Hepatocyte (in vitro differentiated cells): Measurements from ENCODE around the gene ALG2. TPM values are rescaled to one million over a fixed set of nuclear protein-coding genes. Genes with fewer than 3 reads are reported as not detected.
A peak's percentile ranks its signal among the peaks of the same experiment; 100 is the strongest.

Experiments used
- DNase-seq: peaks from one replicate; pipeline ENCODE4 v3.0.0-alpha.2; 2016; ENCODE audit warnings: low spot score
- H2AFZ ChIP-seq: fragments of 200-600 bp; sonication (generic); 2 replicates; pipeline ENCODE4 v1.6.0; 2016; ENCODE audit warnings: antibody characterized with exemption, mild to moderate bottlenecking
- H3K27ac ChIP-seq: fragments of 200-600 bp; sonication (generic); 2 replicates; pipeline ENCODE4 v1.5.1; 2016; ENCODE audit warnings: mild to moderate bottlenecking
- H3K27me3 ChIP-seq: fragments of 200-600 bp; sonication (generic); 2 replicates; pipeline ENCODE4 v1.6.1; 2016
- H3K36me3 ChIP-seq: fragments of 200-600 bp; sonication (generic); replicated peaks from 2 replicates; pipeline ENCODE4 v1.5.1; 2016; ENCODE audit warnings: low read depth; ENCODE audit not compliant: insufficient read depth
- H3K4me1 ChIP-seq: fragments of 200-600 bp; sonication (generic); 2 replicates; pipeline ENCODE4 v1.5.1; 2016; ENCODE audit warnings: mild to moderate bottlenecking, moderate library complexity; ENCODE audit not compliant: insufficient read depth
- H3K4me2 ChIP-seq: fragments of 200-600 bp; sonication (generic); 2 replicates; pipeline ENCODE4 v1.6.0; 2016
- H3K4me3 ChIP-seq: fragments of 200-600 bp; sonication (generic); 2 replicates; pipeline ENCODE4 v1.5.1; 2016; ENCODE audit warnings: mild to moderate bottlenecking
- H3K79me2 ChIP-seq: fragments of 200-600 bp; sonication (generic); 2 replicates; pipeline ENCODE4 v1.6.0; 2017; ENCODE audit warnings: mild to moderate bottlenecking
- H3K9me2 ChIP-seq: fragments of 200-600 bp; sonication (generic); replicated peaks from 2 replicates; pipeline ENCODE4 v1.6.0; 2017; ENCODE audit warnings: mild to moderate bottlenecking; ENCODE audit not compliant: insufficient read depth
- H3K9me3 ChIP-seq: fragments of 200-600 bp; sonication (generic); 2 replicates; pipeline ENCODE4 v1.5.1; 2016; ENCODE audit warnings: low read depth, mild to moderate bottlenecking
- H4K20me1 ChIP-seq: fragments of 200-600 bp; sonication (generic); 2 replicates; pipeline ENCODE4 v1.6.0; 2016; ENCODE audit warnings: mild to moderate bottlenecking; ENCODE audit not compliant: insufficient read depth, poor library complexity, severe bottlenecking
- EZH2 ChIP-seq: fragments of 200-600 bp; sonication (generic); IDR thresholded peaks from 2 replicates; pipeline ENCODE4 v1.6.1; 2016; ENCODE audit warnings: antibody characterized with exemption, mild to moderate bottlenecking, borderline replicate concordance
- EZH2phosphoT487 ChIP-seq: fragments of 200-600 bp; sonication (generic); IDR thresholded peaks from one replicate; pipeline ENCODE4 v1.6.1; 2018; ENCODE audit warnings: antibody characterized with exemption, mild to moderate bottlenecking, low read depth, moderate library complexity; ENCODE audit not compliant: unreplicated experiment, severe bottlenecking
- WGBS: methylation state at CpG from one replicate; pipeline ENCODE4 v1.1.6; 2016; ENCODE audit warnings: low lambda C conversion rate; ENCODE audit errors: missing lambda C conversion rate; 5-methylcytosine and 5-hydroxymethylcytosine counted together
- polyA plus RNA-seq: library from polyadenylated mRNA; unstranded; fragments of >200 nt; fragmentation: Nextera tagmentation; extraction: Ambion mirVana; gene quantifications from 2 replicates; pipeline ENCODE4 v1.2.1, GENCODE V29; 2016
- total RNA-seq: library from RNA; depleted of rRNA; stranded (reverse); fragments of >200 nt; gene quantifications from 2 replicates; pipeline ENCODE4 v1.2.3, GENCODE V29; 2014
- TF ChIP-seq, protein P1 (sequence below): fragments of 200-600 bp; sonication (generic); IDR thresholded peaks from 2 replicates; pipeline ENCODE4 v1.5.1; 2016; ENCODE audit warnings: antibody characterized with exemption, mild to moderate bottlenecking; ENCODE audit not compliant: poor library complexity

ALG2 gene, protein sequence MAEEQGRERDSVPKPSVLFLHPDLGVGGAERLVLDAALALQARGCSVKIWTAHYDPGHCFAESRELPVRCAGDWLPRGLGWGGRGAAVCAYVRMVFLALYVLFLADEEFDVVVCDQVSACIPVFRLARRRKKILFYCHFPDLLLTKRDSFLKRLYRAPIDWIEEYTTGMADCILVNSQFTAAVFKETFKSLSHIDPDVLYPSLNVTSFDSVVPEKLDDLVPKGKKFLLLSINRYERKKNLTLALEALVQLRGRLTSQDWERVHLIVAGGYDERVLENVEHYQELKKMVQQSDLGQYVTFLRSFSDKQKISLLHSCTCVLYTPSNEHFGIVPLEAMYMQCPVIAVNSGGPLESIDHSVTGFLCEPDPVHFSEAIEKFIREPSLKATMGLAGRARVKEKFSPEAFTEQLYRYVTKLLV
- total RNA-seq (51.9 and 55.8 TPM in 2 replicates), polyA plus RNA-seq (48.3 and 64.0 TPM in 2 replicates)

DNA sequence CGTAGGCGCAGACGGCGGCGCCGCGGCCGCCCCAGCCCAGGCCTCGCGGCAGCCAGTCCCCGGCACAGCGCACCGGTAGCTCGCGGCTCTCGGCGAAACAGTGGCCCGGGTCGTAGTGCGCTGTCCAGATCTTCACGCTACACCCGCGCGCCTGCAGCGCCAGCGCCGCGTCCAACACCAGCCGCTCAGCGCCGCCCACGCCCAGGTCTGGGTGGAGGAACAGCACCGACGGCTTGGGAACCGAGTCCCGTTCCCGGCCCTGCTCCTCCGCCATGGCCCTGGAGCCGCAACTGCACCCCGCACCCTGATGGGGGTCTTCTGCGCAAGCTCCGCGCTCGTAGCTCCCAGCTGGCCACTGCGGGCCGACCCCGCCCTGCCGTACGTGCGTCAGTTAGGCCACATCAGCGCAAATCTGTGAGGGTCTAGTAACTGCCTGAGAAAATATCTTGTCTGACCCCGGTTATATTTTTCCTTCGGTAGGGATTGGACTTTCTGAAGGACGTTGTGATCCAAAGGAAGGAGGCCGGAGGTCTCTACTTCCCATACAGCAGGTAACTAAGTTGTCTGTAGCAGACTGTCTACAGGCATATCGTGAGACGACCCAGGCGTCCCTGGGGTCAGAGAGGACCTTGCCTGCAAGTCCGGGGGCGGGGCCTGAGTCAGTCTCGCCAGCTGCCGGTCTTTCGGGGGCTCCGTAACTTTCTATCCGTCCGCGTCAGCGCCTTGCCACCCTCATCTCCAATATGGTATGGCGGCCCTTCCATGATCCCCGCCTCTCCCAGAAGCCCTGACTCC is at the start of gene ALG2, which contains the start of gene SEC61B:
TSS of gene ALG2 (minus strand) at position 322 of the 795 bp plus-strand sequence. CDS start at position 274, 48 bp downstream.
TSS of gene SEC61B (plus strand) at position 662 of the 795 bp plus-strand sequence. CDS start at position 744, 82 bp downstream.
- Histone ChIP-seq H3K4me2 (peak within 1 kb of the TSS; percentile 96), H3K9me3 (no peaks in the 10 kb centered on the region), H3K27ac (peak within 1 kb of the TSS; percentile 92), H3K4me1 (peaks cover 32% of the 10 kb centered on the region), H3K36me3 (no peaks in the 10 kb centered on the region), H4K20me1 (peaks cover 60% of the 10 kb centered on the region), H3K9me2 (no peaks in the 10 kb centered on the region), H3K27me3 (no peaks in the 10 kb centered on the region), H3K79me2 (peaks cover 90% of the 10 kb centered on the region), H3K4me3 (peak within 1 kb of the TSS; percentile 67), H2AFZ (peak within 1 kb of the TSS; percentile 74)
- TF ChIP-seq EZH2: no peak
- TF ChIP-seq EZH2phosphoT487: no peak
- TF ChIP-seq, protein P1, sequence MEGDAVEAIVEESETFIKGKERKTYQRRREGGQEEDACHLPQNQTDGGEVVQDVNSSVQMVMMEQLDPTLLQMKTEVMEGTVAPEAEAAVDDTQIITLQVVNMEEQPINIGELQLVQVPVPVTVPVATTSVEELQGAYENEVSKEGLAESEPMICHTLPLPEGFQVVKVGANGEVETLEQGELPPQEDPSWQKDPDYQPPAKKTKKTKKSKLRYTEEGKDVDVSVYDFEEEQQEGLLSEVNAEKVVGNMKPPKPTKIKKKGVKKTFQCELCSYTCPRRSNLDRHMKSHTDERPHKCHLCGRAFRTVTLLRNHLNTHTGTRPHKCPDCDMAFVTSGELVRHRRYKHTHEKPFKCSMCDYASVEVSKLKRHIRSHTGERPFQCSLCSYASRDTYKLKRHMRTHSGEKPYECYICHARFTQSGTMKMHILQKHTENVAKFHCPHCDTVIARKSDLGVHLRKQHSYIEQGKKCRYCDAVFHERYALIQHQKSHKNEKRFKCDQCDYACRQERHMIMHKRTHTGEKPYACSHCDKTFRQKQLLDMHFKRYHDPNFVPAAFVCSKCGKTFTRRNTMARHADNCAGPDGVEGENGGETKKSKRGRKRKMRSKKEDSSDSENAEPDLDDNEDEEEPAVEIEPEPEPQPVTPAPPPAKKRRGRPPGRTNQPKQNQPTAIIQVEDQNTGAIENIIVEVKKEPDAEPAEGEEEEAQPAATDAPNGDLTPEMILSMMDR: no peak
- under 1% methylated on average over 69 of the region's 70 CpGs for WGBS
- peak; percentile 97 for DNase-seq

DNA sequence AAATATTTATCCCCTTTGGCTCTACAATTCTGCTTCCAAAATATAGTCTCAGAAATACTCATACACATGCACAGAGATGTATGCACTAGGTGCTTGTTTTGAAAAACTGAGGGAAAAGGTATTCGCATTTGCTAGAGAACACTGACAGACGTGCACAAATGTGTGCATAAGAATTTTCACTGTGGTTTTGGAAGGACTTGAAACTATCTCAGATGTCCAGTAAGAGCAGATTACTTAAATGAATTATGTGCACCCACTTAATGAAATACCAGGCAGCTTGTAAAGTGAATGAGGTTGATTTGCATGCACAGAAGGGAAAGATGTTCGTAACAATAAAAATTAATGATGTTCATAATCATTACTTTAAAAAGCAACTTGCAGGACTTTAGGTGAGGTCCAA is 48.7 kb upstream of the ALG2 start:
- Histone ChIP-seq H3K79me2 (no peaks in the 10 kb centered on the region), H3K4me2 (no peak overlapping the region), H3K27me3 (no peaks in the 10 kb centered on the region), H4K20me1 (no peaks in the 10 kb centered on the region), H3K36me3 (no peaks in the 10 kb centered on the region), H3K9me3 (no peaks in the 10 kb centered on the region), H3K9me2 (no peaks in the 10 kb centered on the region), H3K27ac (no peak overlapping the region), H2AFZ (no peak overlapping the region), H3K4me3 (no peak overlapping the region), H3K4me1 (no peaks in the 10 kb centered on the region)
- WGBS: 65% methylated on average over 3 of the region's 3 CpGs
- no peak for TF ChIP-seq EZH2phosphoT487
- no peak for TF ChIP-seq EZH2
- TF ChIP-seq, protein P1: no peak
- DNase-seq: no peak

DNA sequence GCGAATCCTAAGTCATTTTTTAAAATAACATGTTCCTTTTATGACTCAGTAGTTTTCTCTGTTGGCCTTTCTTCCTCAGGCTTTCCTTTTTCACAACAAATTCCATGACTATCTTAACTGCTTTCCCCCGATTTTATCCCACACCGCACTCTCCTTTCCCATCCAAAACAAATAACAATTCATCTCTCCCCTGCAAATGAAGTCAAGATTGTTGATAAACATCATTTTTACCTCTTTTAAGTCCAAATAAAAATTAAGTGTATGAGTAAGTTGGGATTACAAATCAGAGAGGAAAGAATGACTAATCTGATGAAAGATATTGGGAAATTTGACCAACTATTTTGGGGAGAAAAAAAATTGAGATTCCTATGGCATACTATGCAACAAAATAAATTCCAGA is 47.7 kb upstream of the ALG2 start:
- no peaks in the 10 kb centered on the region for H4K20me1 ChIP-seq
- WGBS: 70% methylated on average over 3 of the region's 3 CpGs
- H3K27me3 ChIP-seq: no peaks in the 10 kb centered on the region
- H3K79me2 ChIP-seq: no peaks in the 10 kb centered on the region
- no peaks in the 10 kb centered on the region for H3K9me2 ChIP-seq
- no peak overlapping the region for H2AFZ ChIP-seq
- TF ChIP-seq, protein P1: no peak
- TF ChIP-seq EZH2phosphoT487 (no peak), EZH2 (no peak)
- no peak overlapping the region for H3K27ac ChIP-seq
- H3K4me3 ChIP-seq: no peak overlapping the region
- no peak overlapping the region for H3K4me2 ChIP-seq
- H3K9me3 ChIP-seq: no peaks in the 10 kb centered on the region
- no peaks in the 10 kb centered on the region for H3K36me3 ChIP-seq
- H3K4me1 ChIP-seq: no peaks in the 10 kb centered on the region
- DNase-seq: no peak
